ENCODE data around the gene BCL11A. TPM values are rescaled to one million over a fixed set of nuclear protein-coding genes. Genes with fewer than 3 reads are reported as not detected.
A peak's percentile ranks its signal among the peaks of the same experiment; 100 is the strongest.

BCL11A gene
- total and polyA plus RNA-seq, 2 experiments from 2014 or later: 57.5 to 77.6 TPM

DNA sequence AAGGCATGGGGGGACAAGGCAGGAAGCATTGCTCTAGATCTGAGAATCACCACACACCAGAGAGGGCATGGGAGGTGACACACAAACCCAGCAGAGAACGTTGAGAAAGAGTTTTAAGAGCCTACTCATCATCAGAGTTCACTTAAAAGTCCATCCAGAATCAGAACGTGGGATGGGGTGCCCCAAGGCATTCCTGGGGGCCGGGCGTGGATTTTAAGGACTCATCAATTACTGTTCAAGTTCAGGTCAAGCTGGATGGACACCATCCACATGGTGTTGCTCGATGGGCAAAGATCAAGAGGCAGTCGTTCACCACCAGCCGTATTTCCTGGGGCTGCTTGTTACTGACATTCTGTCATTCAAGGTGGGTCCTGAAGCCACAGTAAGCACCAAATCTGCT, 34.9 kb downstream of the BCL11A start (continued):
- TF ChIP-seq, protein P1, sequence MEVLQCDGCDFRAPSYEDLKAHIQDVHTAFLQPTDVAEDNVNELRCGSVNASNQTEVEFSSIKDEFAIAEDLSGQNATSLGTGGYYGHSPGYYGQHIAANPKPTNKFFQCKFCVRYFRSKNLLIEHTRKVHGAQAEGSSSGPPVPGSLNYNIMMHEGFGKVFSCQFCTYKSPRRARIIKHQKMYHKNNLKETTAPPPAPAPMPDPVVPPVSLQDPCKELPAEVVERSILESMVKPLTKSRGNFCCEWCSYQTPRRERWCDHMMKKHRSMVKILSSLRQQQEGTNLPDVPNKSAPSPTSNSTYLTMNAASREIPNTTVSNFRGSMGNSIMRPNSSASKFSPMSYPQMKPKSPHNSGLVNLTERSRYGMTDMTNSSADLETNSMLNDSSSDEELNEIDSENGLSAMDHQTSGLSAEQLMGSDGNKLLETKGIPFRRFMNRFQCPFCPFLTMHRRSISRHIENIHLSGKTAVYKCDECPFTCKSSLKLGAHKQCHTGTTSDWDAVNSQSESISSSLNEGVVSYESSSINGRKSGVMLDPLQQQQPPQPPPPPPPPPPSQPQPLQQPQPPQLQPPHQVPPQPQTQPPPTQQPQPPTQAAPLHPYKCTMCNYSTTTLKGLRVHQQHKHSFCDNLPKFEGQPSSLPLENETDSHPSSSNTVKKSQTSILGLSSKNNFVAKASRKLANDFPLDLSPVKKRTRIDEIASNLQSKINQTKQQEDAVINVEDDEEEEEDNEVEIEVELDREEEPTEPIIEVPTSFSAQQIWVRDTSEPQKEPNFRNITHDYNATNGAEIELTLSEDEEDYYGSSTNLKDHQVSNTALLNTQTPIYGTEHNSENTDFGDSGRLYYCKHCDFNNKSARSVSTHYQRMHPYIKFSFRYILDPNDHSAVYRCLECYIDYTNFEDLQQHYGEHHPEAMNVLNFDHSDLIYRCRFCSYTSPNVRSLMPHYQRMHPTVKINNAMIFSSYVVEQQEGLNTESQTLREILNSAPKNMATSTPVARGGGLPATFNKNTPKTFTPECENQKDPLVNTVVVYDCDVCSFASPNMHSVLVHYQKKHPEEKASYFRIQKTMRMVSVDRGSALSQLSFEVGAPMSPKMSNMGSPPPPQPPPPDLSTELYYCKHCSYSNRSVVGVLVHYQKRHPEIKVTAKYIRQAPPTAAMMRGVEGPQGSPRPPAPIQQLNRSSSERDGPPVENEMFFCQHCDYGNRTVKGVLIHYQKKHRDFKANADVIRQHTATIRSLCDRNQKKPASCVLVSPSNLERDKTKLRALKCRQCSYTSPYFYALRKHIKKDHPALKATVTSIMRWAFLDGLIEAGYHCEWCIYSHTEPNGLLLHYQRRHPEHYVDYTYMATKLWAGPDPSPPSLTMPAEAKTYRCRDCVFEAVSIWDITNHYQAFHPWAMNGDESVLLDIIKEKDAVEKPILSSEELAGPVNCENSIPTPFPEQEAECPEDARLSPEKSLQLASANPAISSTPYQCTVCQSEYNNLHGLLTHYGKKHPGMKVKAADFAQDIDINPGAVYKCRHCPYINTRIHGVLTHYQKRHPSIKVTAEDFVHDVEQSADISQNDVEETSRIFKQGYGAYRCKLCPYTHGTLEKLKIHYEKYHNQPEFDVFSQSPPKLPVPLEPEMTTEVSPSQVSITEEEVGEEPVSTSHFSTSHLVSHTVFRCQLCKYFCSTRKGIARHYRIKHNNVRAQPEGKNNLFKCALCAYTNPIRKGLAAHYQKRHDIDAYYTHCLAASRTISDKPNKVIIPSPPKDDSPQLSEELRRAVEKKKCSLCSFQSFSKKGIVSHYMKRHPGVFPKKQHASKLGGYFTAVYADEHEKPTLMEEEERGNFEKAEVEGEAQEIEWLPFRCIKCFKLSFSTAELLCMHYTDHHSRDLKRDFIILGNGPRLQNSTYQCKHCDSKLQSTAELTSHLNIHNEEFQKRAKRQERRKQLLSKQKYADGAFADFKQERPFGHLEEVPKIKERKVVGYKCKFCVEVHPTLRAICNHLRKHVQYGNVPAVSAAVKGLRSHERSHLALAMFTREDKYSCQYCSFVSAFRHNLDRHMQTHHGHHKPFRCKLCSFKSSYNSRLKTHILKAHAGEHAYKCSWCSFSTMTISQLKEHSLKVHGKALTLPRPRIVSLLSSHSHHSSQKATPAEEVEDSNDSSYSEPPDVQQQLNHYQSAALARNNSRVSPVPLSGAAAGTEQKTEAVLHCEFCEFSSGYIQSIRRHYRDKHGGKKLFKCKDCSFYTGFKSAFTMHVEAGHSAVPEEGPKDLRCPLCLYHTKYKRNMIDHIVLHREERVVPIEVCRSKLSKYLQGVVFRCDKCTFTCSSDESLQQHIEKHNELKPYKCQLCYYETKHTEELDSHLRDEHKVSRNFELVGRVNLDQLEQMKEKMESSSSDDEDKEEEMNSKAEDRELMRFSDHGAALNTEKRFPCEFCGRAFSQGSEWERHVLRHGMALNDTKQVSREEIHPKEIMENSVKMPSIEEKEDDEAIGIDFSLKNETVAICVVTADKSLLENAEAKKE (CRISPR knock-in tag; IDR thresholded peaks at IDR 0.05): no peak
- TF ChIP-seq, protein P2, sequence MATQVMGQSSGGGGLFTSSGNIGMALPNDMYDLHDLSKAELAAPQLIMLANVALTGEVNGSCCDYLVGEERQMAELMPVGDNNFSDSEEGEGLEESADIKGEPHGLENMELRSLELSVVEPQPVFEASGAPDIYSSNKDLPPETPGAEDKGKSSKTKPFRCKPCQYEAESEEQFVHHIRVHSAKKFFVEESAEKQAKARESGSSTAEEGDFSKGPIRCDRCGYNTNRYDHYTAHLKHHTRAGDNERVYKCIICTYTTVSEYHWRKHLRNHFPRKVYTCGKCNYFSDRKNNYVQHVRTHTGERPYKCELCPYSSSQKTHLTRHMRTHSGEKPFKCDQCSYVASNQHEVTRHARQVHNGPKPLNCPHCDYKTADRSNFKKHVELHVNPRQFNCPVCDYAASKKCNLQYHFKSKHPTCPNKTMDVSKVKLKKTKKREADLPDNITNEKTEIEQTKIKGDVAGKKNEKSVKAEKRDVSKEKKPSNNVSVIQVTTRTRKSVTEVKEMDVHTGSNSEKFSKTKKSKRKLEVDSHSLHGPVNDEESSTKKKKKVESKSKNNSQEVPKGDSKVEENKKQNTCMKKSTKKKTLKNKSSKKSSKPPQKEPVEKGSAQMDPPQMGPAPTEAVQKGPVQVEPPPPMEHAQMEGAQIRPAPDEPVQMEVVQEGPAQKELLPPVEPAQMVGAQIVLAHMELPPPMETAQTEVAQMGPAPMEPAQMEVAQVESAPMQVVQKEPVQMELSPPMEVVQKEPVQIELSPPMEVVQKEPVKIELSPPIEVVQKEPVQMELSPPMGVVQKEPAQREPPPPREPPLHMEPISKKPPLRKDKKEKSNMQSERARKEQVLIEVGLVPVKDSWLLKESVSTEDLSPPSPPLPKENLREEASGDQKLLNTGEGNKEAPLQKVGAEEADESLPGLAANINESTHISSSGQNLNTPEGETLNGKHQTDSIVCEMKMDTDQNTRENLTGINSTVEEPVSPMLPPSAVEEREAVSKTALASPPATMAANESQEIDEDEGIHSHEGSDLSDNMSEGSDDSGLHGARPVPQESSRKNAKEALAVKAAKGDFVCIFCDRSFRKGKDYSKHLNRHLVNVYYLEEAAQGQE (IDR thresholded peaks at IDR 0.05; ENCODE audit: unreplicated experiment): no peak
- TF ChIP-seq POLR2AphosphoS5 (IDR thresholded peaks at IDR 0.05; ENCODE audit: low read depth): no peak
- TF ChIP-seq EZH2 (IDR thresholded peaks at IDR 0.05; ENCODE audit: low read depth, unreplicated experiment): no peak

DNA sequence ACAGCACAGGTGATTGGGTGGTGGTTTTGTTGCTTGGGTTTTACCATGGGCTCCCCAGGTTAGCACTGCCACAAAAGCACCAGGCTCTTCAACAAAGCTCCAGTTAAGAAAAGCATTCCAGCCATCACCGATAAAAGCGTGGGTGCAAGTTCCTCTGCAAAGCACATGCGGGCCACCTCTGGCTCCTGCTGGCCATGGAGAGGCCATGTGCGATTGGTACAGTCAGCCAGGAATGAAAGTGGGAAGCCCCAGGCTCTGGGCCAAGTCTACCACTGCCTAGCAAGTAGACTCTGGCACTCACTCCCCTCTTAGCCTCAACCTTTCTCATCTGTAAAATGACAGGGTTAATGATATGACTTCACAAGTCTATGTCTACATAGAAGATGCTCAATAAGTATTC, 36.0 kb downstream of the BCL11A start:
- H3K4me1 Mint-ChIP-seq: peaks cover 82% of the 10 kb centered on the region
- H3F3A ChIP-seq (replicated peaks; ENCODE audit: low read depth): no peaks in the 10 kb centered on the region
- TF ChIP-seq, protein P3, sequence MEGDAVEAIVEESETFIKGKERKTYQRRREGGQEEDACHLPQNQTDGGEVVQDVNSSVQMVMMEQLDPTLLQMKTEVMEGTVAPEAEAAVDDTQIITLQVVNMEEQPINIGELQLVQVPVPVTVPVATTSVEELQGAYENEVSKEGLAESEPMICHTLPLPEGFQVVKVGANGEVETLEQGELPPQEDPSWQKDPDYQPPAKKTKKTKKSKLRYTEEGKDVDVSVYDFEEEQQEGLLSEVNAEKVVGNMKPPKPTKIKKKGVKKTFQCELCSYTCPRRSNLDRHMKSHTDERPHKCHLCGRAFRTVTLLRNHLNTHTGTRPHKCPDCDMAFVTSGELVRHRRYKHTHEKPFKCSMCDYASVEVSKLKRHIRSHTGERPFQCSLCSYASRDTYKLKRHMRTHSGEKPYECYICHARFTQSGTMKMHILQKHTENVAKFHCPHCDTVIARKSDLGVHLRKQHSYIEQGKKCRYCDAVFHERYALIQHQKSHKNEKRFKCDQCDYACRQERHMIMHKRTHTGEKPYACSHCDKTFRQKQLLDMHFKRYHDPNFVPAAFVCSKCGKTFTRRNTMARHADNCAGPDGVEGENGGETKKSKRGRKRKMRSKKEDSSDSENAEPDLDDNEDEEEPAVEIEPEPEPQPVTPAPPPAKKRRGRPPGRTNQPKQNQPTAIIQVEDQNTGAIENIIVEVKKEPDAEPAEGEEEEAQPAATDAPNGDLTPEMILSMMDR (conservative IDR thresholded peaks at IDR 0.05; ENCODE audit: low read depth in 2 of 2): no peak
- TF ChIP-seq STAT1 (IDR thresholded peaks at IDR 0.05; ENCODE audit: unreplicated experiment) (no peak), NANOG (IDR thresholded peaks at IDR 0.05; ENCODE audit: borderline replicate concordance) (no peak), POLR2AphosphoS5 (IDR thresholded peaks at IDR 0.05; ENCODE audit: low read depth) (no peak), CREB1 (CRISPR knock-in tag; IDR thresholded peaks at IDR 0.05; ENCODE audit: low read depth) (no peak), JUNB (IDR thresholded peaks at IDR 0.05; ENCODE audit: unreplicated experiment) (no peak)
- TF ChIP-seq, protein P4, sequence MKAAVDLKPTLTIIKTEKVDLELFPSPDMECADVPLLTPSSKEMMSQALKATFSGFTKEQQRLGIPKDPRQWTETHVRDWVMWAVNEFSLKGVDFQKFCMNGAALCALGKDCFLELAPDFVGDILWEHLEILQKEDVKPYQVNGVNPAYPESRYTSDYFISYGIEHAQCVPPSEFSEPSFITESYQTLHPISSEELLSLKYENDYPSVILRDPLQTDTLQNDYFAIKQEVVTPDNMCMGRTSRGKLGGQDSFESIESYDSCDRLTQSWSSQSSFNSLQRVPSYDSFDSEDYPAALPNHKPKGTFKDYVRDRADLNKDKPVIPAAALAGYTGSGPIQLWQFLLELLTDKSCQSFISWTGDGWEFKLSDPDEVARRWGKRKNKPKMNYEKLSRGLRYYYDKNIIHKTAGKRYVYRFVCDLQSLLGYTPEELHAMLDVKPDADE (IDR thresholded peaks at IDR 0.05): no peak

More for the DNA sequence above, 36.0 kb downstream of the BCL11A start:
- no peak for ATAC-seq
- Mint-ChIP-seq H3K4me3 (no peak overlapping the region), H3K27ac (no peak overlapping the region), H3K36me3 (ENCODE audit: low read depth) (peaks cover 37% of the 10 kb centered on the region), H3K9me3 (no peaks in the 10 kb centered on the region), H3K27me3 (ENCODE audit: insufficient read depth, low read depth, poor library complexity) (peaks cover 19% of the 10 kb centered on the region)
- no peak overlapping the region for H2AFZ ChIP-seq
- 0 out of 2 replicates have a peak, but pooled peaks cover 3% of the 10 kb centered on the region for H3K9me2 ChIP-seq (ENCODE audit: insufficient read depth)
- no peak for DNase-seq (ENCODE audit: low spot score)
- H4K20me1 ChIP-seq (replicated peaks; ENCODE audit: insufficient read depth): peaks cover 28% of the 10 kb centered on the region
- no peak overlapping the region for H3K4me3 ChIP-seq
- H3K4me1 ChIP-seq (ENCODE audit: insufficient read depth): peaks cover 95% of the 10 kb centered on the region
- peak overlapping the region; percentile 63 for H3K4me2 ChIP-seq
- no peaks in the 10 kb centered on the region for H3K27me3 ChIP-seq (ENCODE audit: insufficient read depth)
- peaks cover 99% of the 10 kb centered on the region for H3K79me2 ChIP-seq (replicated peaks; ENCODE audit: insufficient read depth)
- no peak overlapping the region for H3K27ac ChIP-seq (ENCODE audit: low read depth)
- H3K36me3 ChIP-seq (ENCODE audit: insufficient read depth): no peaks in the 10 kb centered on the region

All from GM23338 (cell line).